AG09319 (cell line): ENCODE results near the gene ADISSP.
A peak's percentile ranks its signal among the peaks of the same experiment; 100 is the strongest.

Experiments
- DNase-seq: peaks from one replicate; pipeline ENCODE4 v3.0.0-alpha.2; 2010; ENCODE audit warnings: low read depth; ENCODE audit errors: extremely low read depth
- CTCF ChIP-seq: IDR thresholded peaks from 2 replicates; pipeline ENCODE4 v1.5.1; 2011; ENCODE audit warnings: low read depth, mild to moderate bottlenecking, inconsistent platforms, low read length, moderate library complexity

The ADISSP gene

GRCh38 chr20:3811467-3812258, 44.1 kb upstream of the ADISSP start:
- TF ChIP-seq CTCF: no peak
- DNase-seq: peak; percentile 99

- no peak for TF ChIP-seq CTCF
- no peak for DNase-seq
Observed at GRCh38 chr20:3808544-3808943, 41.0 kb upstream of the ADISSP start.

- no peak for TF ChIP-seq CTCF
- DNase-seq: no peak
Observed at GRCh38 chr20:3804781-3805180, 37.2 kb upstream of the ADISSP start.

GRCh38 chr20:3804254-3804751, 36.8 kb upstream of the ADISSP start:
- no peak for DNase-seq
- TF ChIP-seq CTCF: no peak

GRCh38 chr20:3803854-3804253, 36.3 kb upstream of the ADISSP start:
- TF ChIP-seq CTCF: no peak
- no peak for DNase-seq

GRCh38 chr20:3803289-3803688, 35.7 kb upstream of the ADISSP start:
- no peak for DNase-seq
- no peak for TF ChIP-seq CTCF

GRCh38 chr20:3802524-3803239, 35.1 kb upstream of the ADISSP start:
- no peak for DNase-seq
- no peak for TF ChIP-seq CTCF
